A673 (cell line): ENCODE measurements around the gene NOS1AP.

ENCODE experiments used
- CTCF ChIP-seq: fragments of 300-800, 200-600 bp; sonication (generic); conservative IDR thresholded peaks from 2 replicates; pipeline ENCODE4 v1.5.1; 2017; ENCODE audit warnings: low read depth, mild to moderate bottlenecking, antibody characterized with exemption, low read length, moderate library complexity, mixed read lengths
- EZH2 ChIP-seq: fragments of 200-600 bp; sonication (generic); IDR thresholded peaks from 2 replicates; pipeline ENCODE4 v1.6.1; 2017; ENCODE audit warnings: borderline replicate concordance, low read depth, mild to moderate bottlenecking, mixed read lengths, antibody characterized with exemption, low read length; ENCODE audit not compliant: poor library complexity, severe bottlenecking

GRCh38 chr1:162390396-162391185 is 321.1 kb downstream of the NOS1AP start:
- TF ChIP-seq CTCF (no peak), EZH2 (no peak)
